ENCODE measurements around the gene MTSS2.

Gene MTSS2

DNA sequence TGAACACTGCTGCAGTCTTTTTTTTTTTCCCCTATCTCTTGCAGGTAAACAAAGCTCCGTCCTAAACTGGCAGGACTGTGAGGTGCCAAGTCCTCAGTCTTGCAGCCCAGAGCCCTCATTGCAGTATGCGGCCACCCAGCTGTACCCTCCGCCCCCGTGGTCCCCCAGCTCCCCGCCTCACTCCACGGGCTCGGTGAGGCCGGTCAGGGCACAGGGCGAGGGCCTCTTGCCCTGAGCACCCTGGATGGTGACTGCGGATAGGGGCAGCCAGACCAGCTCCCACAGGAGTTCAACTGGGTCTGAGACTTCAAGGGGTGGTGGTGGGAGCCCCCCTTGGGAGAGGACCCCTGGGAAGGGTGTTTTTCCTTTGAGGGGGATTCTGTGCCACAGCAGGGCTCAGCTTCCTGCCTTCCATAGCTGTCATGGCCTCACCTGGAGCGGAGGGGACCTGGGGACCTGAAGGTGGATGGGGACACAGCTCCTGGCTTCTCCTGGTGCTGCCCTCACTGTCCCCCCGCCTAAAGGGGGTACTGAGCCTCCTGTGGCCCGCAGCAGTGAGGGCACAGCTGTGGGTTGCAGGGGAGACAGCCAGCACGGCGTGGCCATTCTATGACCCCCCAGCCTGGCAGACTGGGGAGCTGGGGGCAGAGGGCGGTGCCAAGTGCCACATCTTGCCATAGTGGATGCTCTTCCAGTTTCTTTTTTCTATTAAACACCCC, 25.7 kb downstream of the MTSS2 start:
- Histone ChIP-seq H3K36me3 (replicated peaks; ENCODE audit: low read depth, low read length) (no peaks in the 10 kb centered on the region), H3K4me3 (ENCODE audit: low read length) (no peak overlapping the region), H3K4me1 (ENCODE audit: low read length) (no peaks in the 10 kb centered on the region), H2AFZ (ENCODE audit: low read depth, low read length) (no peak overlapping the region), H3K9ac (ENCODE audit: low read length) (no peak overlapping the region), H3K27me3 (ENCODE audit: low read depth, low read length) (no peaks in the 10 kb centered on the region), H3K79me2 (ENCODE audit: low read length) (no peaks in the 10 kb centered on the region), H3K9me3 (ENCODE audit: insufficient read depth, low read length) (no peaks in the 10 kb centered on the region), H3K27ac (ENCODE audit: low read length) (no peak overlapping the region), H4K20me1 (ENCODE audit: insufficient read depth, low read length) (no peaks in the 10 kb centered on the region), H3K4me2 (ENCODE audit: low read length) (no peak overlapping the region)
- TF ChIP-seq EZH2phosphoT487 (IDR thresholded peaks at IDR 0.05; ENCODE audit: low read depth) (no peak), CTCF (IDR thresholded peaks at IDR 0.05; ENCODE audit: low read depth, low read length) (no peak)

- Histone ChIP-seq H3K4me3 (ENCODE audit: low read length) (no peak overlapping the region), H4K20me1 (ENCODE audit: insufficient read depth, low read length) (no peaks in the 10 kb centered on the region), H3K4me1 (ENCODE audit: low read length) (no peaks in the 10 kb centered on the region), H3K27ac (ENCODE audit: low read length) (no peak overlapping the region), H3K27me3 (ENCODE audit: low read depth, low read length) (no peaks in the 10 kb centered on the region), H3K9ac (ENCODE audit: low read length) (no peak overlapping the region), H3K9me3 (ENCODE audit: insufficient read depth, low read length) (no peaks in the 10 kb centered on the region), H3K79me2 (ENCODE audit: low read length) (no peaks in the 10 kb centered on the region), H3K4me2 (ENCODE audit: low read length) (no peak overlapping the region), H3K36me3 (replicated peaks; ENCODE audit: low read depth, low read length) (no peaks in the 10 kb centered on the region), H2AFZ (ENCODE audit: low read depth, low read length) (no peak overlapping the region)
- no peak for TF ChIP-seq CTCF (IDR thresholded peaks at IDR 0.05; ENCODE audit: low read depth, low read length)
- TF ChIP-seq EZH2phosphoT487 (IDR thresholded peaks at IDR 0.05; ENCODE audit: low read depth), result no peak
Observed at GRCh38 chr16:70659546-70659945, 26.3 kb downstream of the MTSS2 start.

GRCh38 chr16:70658921-70659320, 26.9 kb downstream of the MTSS2 start:
- TF ChIP-seq CTCF (IDR thresholded peaks at IDR 0.05; ENCODE audit: low read depth, low read length) (no peak), EZH2phosphoT487 (IDR thresholded peaks at IDR 0.05; ENCODE audit: low read depth) (no peak)
- H3K36me3 ChIP-seq (replicated peaks; ENCODE audit: low read depth, low read length), result no peaks in the 10 kb centered on the region
- no peak overlapping the region for H3K9ac ChIP-seq (ENCODE audit: low read length)
- H3K4me2 ChIP-seq (ENCODE audit: low read length), result no peak overlapping the region
- no peaks in the 10 kb centered on the region for H3K27me3 ChIP-seq (ENCODE audit: low read depth, low read length)
- H2AFZ ChIP-seq (ENCODE audit: low read depth, low read length), result no peak overlapping the region
- H3K4me1 ChIP-seq (ENCODE audit: low read length), result peaks cover 5% of the 10 kb centered on the region; the same call in 1 of the 2 replicates
- H3K9me3 ChIP-seq (ENCODE audit: insufficient read depth, low read length), result no peaks in the 10 kb centered on the region
- no peak overlapping the region for H3K27ac ChIP-seq (ENCODE audit: low read length)
- no peak overlapping the region for H3K4me3 ChIP-seq (ENCODE audit: low read length)
- H3K79me2 ChIP-seq (ENCODE audit: low read length), result no peaks in the 10 kb centered on the region
- H4K20me1 ChIP-seq (ENCODE audit: insufficient read depth, low read length), result no peaks in the 10 kb centered on the region

GRCh38 chr16:70657956-70658355, 27.9 kb downstream of the MTSS2 start:
- TF ChIP-seq EZH2phosphoT487 (IDR thresholded peaks at IDR 0.05; ENCODE audit: low read depth) (no peak), CTCF (IDR thresholded peaks at IDR 0.05; ENCODE audit: low read depth, low read length) (no peak)
- Histone ChIP-seq H3K36me3 (replicated peaks; ENCODE audit: low read depth, low read length) (no peaks in the 10 kb centered on the region), H3K4me2 (ENCODE audit: low read length) (no peak overlapping the region), H3K4me1 (ENCODE audit: low read length) (peaks cover 5% of the 10 kb centered on the region; the same call in 1 of the 2 replicates), H3K4me3 (ENCODE audit: low read length) (no peak overlapping the region), H3K79me2 (ENCODE audit: low read length) (no peaks in the 10 kb centered on the region), H3K9ac (ENCODE audit: low read length) (no peak overlapping the region), H3K9me3 (ENCODE audit: insufficient read depth, low read length) (no peaks in the 10 kb centered on the region), H3K27ac (ENCODE audit: low read length) (no peak overlapping the region), H2AFZ (ENCODE audit: low read depth, low read length) (no peak overlapping the region), H4K20me1 (ENCODE audit: insufficient read depth, low read length) (no peaks in the 10 kb centered on the region), H3K27me3 (ENCODE audit: low read depth, low read length) (no peaks in the 10 kb centered on the region)

Measured in OCI-LY3 (cell line).